Endothelial cell of umbilical vein (primary cell): ENCODE results near the gene COL9A3. TPM values are rescaled to one million over a fixed set of nuclear protein-coding genes. Genes with fewer than 3 reads are reported as not detected.

Experiments used
- BruUV-seq: library from RNA; stranded (reverse); fragments of 400-500 nt; replicated peaks from 2 replicates; lab custom pipeline; 2021; lab: Mats Ljungman, UMichigan
- CTCF ChIA-PET: fragments of 300-600, 350-600 bp; sonication (Branson Sonifier 250); formaldehyde crosslinking; loops from one replicate; lab custom pipeline; 2021; ENCODE audit warnings: antibody characterized with exemption, inconsistent platforms; lab: Charles Lee
- POLR2A ChIA-PET: fragments of 300-600, 350-600 bp; sonication (Branson Sonifier 250); formaldehyde crosslinking; loops from one replicate; lab custom pipeline; 2021; ENCODE audit warnings: antibody characterized with exemption, inconsistent platforms; lab: Charles Lee
- DNase-seq: peaks from one replicate; pipeline ENCODE4 v3.0.0-alpha.2; 2011; ENCODE audit warnings: low read depth, low spot score
- FAIRE-seq: peaks from 2 replicates; lab custom pipeline; 2011; peaks lifted over from hg19 to GRCh38; lab: Jason Lieb, UNC
- H2AFZ ChIP-seq: 2 replicates; pipeline ENCODE4 v1.6.0; 2012; ENCODE audit warnings: low read depth, low read length, control low read depth, inconsistent platforms
- H3K27ac ChIP-seq: 2 replicates; pipeline ENCODE4 v1.5.1; 2011; ENCODE audit warnings: low read depth, mild to moderate bottlenecking, control low read depth, low read length, moderate library complexity; ENCODE audit not compliant: insufficient read depth
- H3K27me3 ChIP-seq, 2 experiments: 2 replicates each; pipeline versions ENCODE4 v1.6.0 to v1.6.1; 2011; ENCODE audit warnings: low read length in 2 of 2, mixed read lengths in 1 of 2; ENCODE audit not compliant: control insufficient read depth in 2 of 2, insufficient read depth in 2 of 2
- H3K36me3 ChIP-seq, 2 experiments: 2 replicates in 1 of 2; 3 replicates in 1 of 2; pipeline ENCODE4 v1.5.1; 2011; ENCODE audit warnings: low read length in 2 of 2, mild to moderate bottlenecking in 1 of 2, moderate library complexity in 1 of 2; ENCODE audit not compliant: control insufficient read depth in 2 of 2, insufficient read depth in 2 of 2; ENCODE audit errors: extremely low read depth in 1 of 2
- H3K4me1 ChIP-seq: 3 replicates; pipeline ENCODE4 v1.5.1; 2011; ENCODE audit warnings: mild to moderate bottlenecking, low read length; ENCODE audit not compliant: control insufficient read depth, insufficient read depth; ENCODE audit errors: extremely low read depth
- H3K4me2 ChIP-seq: 2 replicates; pipeline ENCODE4 v1.6.1; 2011; ENCODE audit warnings: low read length, control low read depth, mixed read lengths; ENCODE audit not compliant: insufficient read depth
- H3K4me3 ChIP-seq, 3 experiments: fragments of 200-600 bp in 1 of 3; sonication (generic), shearing (Covaris generic) in 1 of 3; replicated peaks in 1 of 3; 2 replicates each; pipeline ENCODE4 v1.5.1; 2011 to 2016; ENCODE audit warnings: control low read depth in 3 of 3, low read length in 3 of 3, mild to moderate bottlenecking in 2 of 3, inconsistent platforms in 1 of 3, low read depth in 1 of 3, moderate library complexity in 1 of 3; ENCODE audit not compliant: insufficient read depth in 1 of 3
- H3K79me2 ChIP-seq: 2 replicates; pipeline ENCODE4 v1.6.0; 2012; ENCODE audit warnings: low read length, inconsistent platforms; ENCODE audit not compliant: control insufficient read depth, insufficient read depth
- H3K9ac ChIP-seq: replicated peaks from 2 replicates; pipeline ENCODE3; 2011; ENCODE audit warnings: low read length, control low read depth; ENCODE audit not compliant: insufficient read depth; ENCODE audit errors: extremely low read depth
- H3K9me1 ChIP-seq: replicated peaks from 3 replicates; pipeline ENCODE4 v1.6.0; 2011; ENCODE audit warnings: mild to moderate bottlenecking, low read length; ENCODE audit not compliant: control insufficient read depth, insufficient read depth; ENCODE audit errors: extremely low read depth
- H3K9me3 ChIP-seq: replicated peaks from 2 replicates; pipeline ENCODE4 v1.5.1; 2012; ENCODE audit warnings: low read length, inconsistent platforms; ENCODE audit not compliant: control insufficient read depth, insufficient read depth
- H4K20me1 ChIP-seq: replicated peaks from 2 replicates; pipeline ENCODE3; 2011; ENCODE audit warnings: mild to moderate bottlenecking, low read length; ENCODE audit not compliant: control insufficient read depth, insufficient read depth; ENCODE audit errors: extremely low read depth
- EZH2 ChIP-seq: IDR thresholded peaks from 2 replicates; pipeline ENCODE4 v1.6.1; 2012; ENCODE audit warnings: borderline replicate concordance, low read depth, mild to moderate bottlenecking, moderate library complexity, low read length, inconsistent platforms; ENCODE audit not compliant: severe bottlenecking
- dilution Hi-C: fragments of 300-500 bp; cut with MboI; formaldehyde crosslinking; loops from one replicate; pipeline ENCODE4 v1.15.0; 2019; ENCODE audit warnings: low sequenced_read_pairs; ENCODE audit not compliant: extremely low pct_ligation_motif_present
- intact Hi-C: fragments of 100-400 bp; cut with micrococcal nuclease; formaldehyde crosslinking; loops from one replicate; pipeline ENCODE4 v1.10.0; 2022
- polyA plus RNA-seq, 4 experiments: library from polyadenylated mRNA; depleted of rRNA in 3 of 4; stranded (reverse) in 3 of 4; unstranded in 1 of 4; fragments of >200 nt; gene quantifications; 2 replicates each; pipeline versions ENCODE4 v1.2.1 to v1.2.3, GENCODE V29; 2011 to 2012; ENCODE audit warnings: missing spikeins in 1 of 4
- total RNA-seq: library from RNA; stranded (reverse); gene quantifications from 2 replicates; pipeline ENCODE4 v1.2.3, GENCODE V29; 2021
- TF ChIP-seq, protein P1 (sequence below), 2 donors: IDR thresholded peaks; 1 replicate in 1 of 2; 2 replicates in 1 of 2; pipeline ENCODE4 v1.5.1; 2011; ENCODE audit warnings: low read length in 2 of 2, mild to moderate bottlenecking in 2 of 2, moderate library complexity in 2 of 2, control low read depth in 1 of 2, inconsistent platforms in 1 of 2, low read depth in 1 of 2; ENCODE audit not compliant: insufficient read depth in 1 of 2; ENCODE audit errors: extremely low read depth in 1 of 2

Gene COL9A3
- total and polyA plus RNA-seq, 2 donors (not counting 3 experiments of a cell fraction or from before 2014, with no cell fraction given) = 0.46 to 0.60 TPM

DNA sequence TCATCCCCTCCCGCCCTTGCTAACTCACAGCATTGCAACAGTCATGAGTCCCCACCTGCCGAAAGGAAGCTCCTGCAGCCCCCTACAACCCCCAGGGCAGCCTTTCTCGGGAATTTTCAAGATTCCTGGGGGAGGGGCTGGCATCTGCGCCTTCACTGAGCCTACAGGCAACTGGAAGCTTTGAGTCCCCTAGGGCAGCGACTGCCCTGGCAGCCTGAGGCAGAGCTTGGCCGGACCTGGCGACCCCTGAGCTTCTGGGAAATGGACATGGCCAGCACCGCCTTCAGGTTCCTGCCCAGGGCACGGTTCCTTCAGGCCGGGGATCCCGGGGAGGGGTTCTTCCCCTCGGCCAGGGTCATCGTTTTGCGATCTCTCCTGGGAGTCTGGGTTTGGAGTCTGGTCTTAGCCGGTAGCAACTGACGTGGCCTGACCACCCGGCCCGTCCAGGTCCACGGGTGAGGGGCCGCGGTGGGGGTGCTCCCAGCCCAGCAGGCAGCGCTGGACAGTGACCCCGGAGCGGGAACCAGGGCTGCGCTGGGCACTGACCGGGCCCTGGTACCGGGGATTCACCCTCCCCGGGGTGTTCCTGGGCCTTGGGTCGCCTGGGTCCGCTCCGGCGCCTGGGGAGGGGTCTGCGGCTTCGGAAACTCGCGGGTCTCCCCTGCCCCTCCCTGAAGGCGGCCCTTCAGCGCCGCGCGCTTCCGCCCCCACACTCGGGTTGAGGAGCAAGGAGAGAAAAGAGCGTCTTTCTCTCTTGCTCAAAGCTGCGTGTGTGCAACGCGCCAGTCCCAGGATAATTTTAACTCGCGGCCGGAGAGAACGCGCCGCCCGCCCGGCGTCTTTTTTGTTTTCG, 593 bp upstream of the COL9A3 start:
- Histone ChIP-seq H4K20me1 (no peaks in the 10 kb centered on the region), H3K4me2 (no peak overlapping the region), H3K4me1 (peaks cover 18% of the 10 kb centered on the region), H3K79me2 (no peaks in the 10 kb centered on the region), H3K9me1 (no peaks in the 10 kb centered on the region), H3K27me3 (peaks cover 12 to 28% of the 10 kb centered on the region in 2 experiments), H2AFZ (no peak overlapping the region), H3K4me3 (no peak overlapping the region), H3K36me3 (peaks cover 0 to 12% of the 10 kb centered on the region in 2 experiments), H3K9me3 (no peaks in the 10 kb centered on the region), H3K9ac (no peak overlapping the region), H3K27ac (no peak overlapping the region)
- TF ChIP-seq EZH2 = peak; percentile 98
- TF ChIP-seq, protein P1, sequence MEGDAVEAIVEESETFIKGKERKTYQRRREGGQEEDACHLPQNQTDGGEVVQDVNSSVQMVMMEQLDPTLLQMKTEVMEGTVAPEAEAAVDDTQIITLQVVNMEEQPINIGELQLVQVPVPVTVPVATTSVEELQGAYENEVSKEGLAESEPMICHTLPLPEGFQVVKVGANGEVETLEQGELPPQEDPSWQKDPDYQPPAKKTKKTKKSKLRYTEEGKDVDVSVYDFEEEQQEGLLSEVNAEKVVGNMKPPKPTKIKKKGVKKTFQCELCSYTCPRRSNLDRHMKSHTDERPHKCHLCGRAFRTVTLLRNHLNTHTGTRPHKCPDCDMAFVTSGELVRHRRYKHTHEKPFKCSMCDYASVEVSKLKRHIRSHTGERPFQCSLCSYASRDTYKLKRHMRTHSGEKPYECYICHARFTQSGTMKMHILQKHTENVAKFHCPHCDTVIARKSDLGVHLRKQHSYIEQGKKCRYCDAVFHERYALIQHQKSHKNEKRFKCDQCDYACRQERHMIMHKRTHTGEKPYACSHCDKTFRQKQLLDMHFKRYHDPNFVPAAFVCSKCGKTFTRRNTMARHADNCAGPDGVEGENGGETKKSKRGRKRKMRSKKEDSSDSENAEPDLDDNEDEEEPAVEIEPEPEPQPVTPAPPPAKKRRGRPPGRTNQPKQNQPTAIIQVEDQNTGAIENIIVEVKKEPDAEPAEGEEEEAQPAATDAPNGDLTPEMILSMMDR (IDR thresholded peaks at IDR 0.05; ENCODE audit: extremely low read depth in 1 of 2, insufficient read depth in 1 of 2, low read depth in 1 of 2, low read length in 2 of 2) = no peak
- no TSS peak for BruUV-seq
- POLR2A ChIA-PET = no interaction called here
- dilution Hi-C loops = no loop called here
- FAIRE-seq = no peak
- CTCF ChIA-PET = interaction anchor here (0.6 to 2.4 kb wide), 7 partner anchors 8 to 87 kb away, joined by 3 to 7 read pairs (median 4); partner anchors contain the start of gene OGFR
- no peak for DNase-seq
- intact Hi-C loops = no loop called here
